ENCODE data around the gene KAT6B. TPM values are rescaled to one million over a fixed set of nuclear protein-coding genes. Genes with fewer than 3 reads are reported as not detected.

Gene KAT6B
- total and polyA plus RNA-seq, 2 of the 8 experiments (the other 6 are each of a cell fraction or from before 2014, with no cell fraction given): 7.3 to 30.8 TPM

GRCh38 chr10:74888962-74889661 lies 62.7 kb downstream of the KAT6B start:
- Histone ChIP-seq H2BK15ac (ENCODE audit: low read length) (no peak overlapping the region), H4K5ac (ENCODE audit: insufficient read length, low read depth, low read length) (no peak overlapping the region), H2BK20ac (ENCODE audit: low read length) (no peak overlapping the region), H3K27ac (ENCODE audit: low read depth, low read length) (no peak overlapping the region), H2AK5ac (ENCODE audit: low read depth, low read length) (no peak overlapping the region), H3K4ac (replicated peaks; ENCODE audit: insufficient read length, low read depth, low read length) (no peak overlapping the region), H2BK120ac (replicated peaks; ENCODE audit: low read depth, low read length) (no peak overlapping the region), H3K23ac (ENCODE audit: insufficient read length) (no peak overlapping the region), H4K8ac (ENCODE audit: extremely low read depth, insufficient read depth, low read length) (no peak overlapping the region), H3K14ac (ENCODE audit: insufficient read length) (no peak overlapping the region), H3K9ac (replicated peaks in 1 of 4; ENCODE audit: extremely low read depth in 1 of 4, low read depth in 3 of 4, low read length in 3 of 4) (no peak overlapping the region), H3K79me2 (ENCODE audit: control insufficient read depth in 1 of 2, insufficient read depth in 2 of 2, low read length in 2 of 2) (peaks cover 0 to 15% of the 10 kb centered on the region in 2 experiments; a peak in 1 of 4 replicates), H3K4me3 (ENCODE audit: extremely low read depth in 1 of 4, insufficient read depth in 2 of 4, low read depth in 3 of 4, low read length in 4 of 4) (no peak overlapping the region), H3K23me2 (ENCODE audit: low read depth, low read length) (no peaks in the 10 kb centered on the region), H3K56ac (replicated peaks; ENCODE audit: insufficient read length, low read depth, low read length) (no peak overlapping the region), H4K20me1 (replicated peaks in 1 of 2; ENCODE audit: control insufficient read depth in 1 of 2, insufficient read depth in 2 of 2, low read length in 2 of 2) (peaks cover 0 to 2% of the 10 kb centered on the region in 2 experiments), H3K36me3 (ENCODE audit: control insufficient read depth in 2 of 4, insufficient read depth in 4 of 4, low read length in 3 of 4) (no peaks in the 10 kb centered on the region), H3K9me3 (ENCODE audit: insufficient read depth in 2 of 2, low read depth in 1 of 2, low read length in 1 of 2) (no peaks in the 10 kb centered on the region), H3K79me1 (ENCODE audit: low read depth, low read length) (no peaks in the 10 kb centered on the region; the same call in 1 of the 2 replicates), H4K91ac (replicated peaks; ENCODE audit: insufficient read length, low read length) (no peak overlapping the region), H3K4me1 (replicated peaks in 1 of 4; ENCODE audit: control insufficient read depth in 3 of 4, insufficient read depth in 4 of 4, low read length in 3 of 4) (no peaks in the 10 kb centered on the region), H2AFZ (ENCODE audit: low read length) (no peak overlapping the region), H3K4me2 (ENCODE audit: insufficient read depth in 1 of 2, low read depth in 2 of 2, low read length in 2 of 2) (no peak overlapping the region), H3K27me3 (replicated peaks in 1 of 4; ENCODE audit: control insufficient read depth in 3 of 4, extremely low read depth in 1 of 4, insufficient read depth in 3 of 4, low read length in 3 of 4) (no peaks in the 10 kb centered on the region), H3K18ac (ENCODE audit: extremely low read depth, low read length) (no peak overlapping the region), H2BK12ac (ENCODE audit: low read depth, low read length) (no peak overlapping the region), H2BK5ac (ENCODE audit: low read depth, low read length) (no peak overlapping the region)
- POLR2A ChIA-PET (ENCODE audit: partially characterized antibody): no interaction called here
- 87% methylated on average over 6 of the region's 6 CpGs; no CpG with 5 or more reads in 1 of the 2 experiments for whole genome bisulfite sequencing, 2 experiments (ENCODE audit: extremely low coverage in 1 of 2, insufficient coverage in 1 of 2, insufficient read length in 1 of 2, insufficient replicate concordance in 2 of 2, low coverage in 1 of 2, low lambda C conversion rate in 2 of 2, missing lambda C conversion rate in 1 of 2)
- FAIRE-seq (no peak), DNase-seq (ENCODE audit: low read depth in 1 of 2, low spot score in 2 of 2) (no peak)
- TF ChIP-seq USF2 (IDR thresholded peaks at IDR 0.05; ENCODE audit: low read length) (no peak), ASH2L (IDR thresholded peaks at IDR 0.05; ENCODE audit: low read length) (no peak), RAD21 (IDR thresholded peaks at IDR 0.05 in 1 of 2, conservative IDR thresholded peaks at IDR 0.05 in 1 of 2; ENCODE audit: low read depth in 2 of 2, low read length in 2 of 2) (peak; percentile 30 to 37; a peak in 3 of 4 replicates), TAF7 (optimal IDR thresholded peaks at IDR 0.05; ENCODE audit: borderline replicate concordance, low read depth, low read length) (no peak), CTCF (IDR thresholded peaks at IDR 0.05; ENCODE audit: control extremely low read depth in 1 of 3, insufficient read depth in 1 of 3, low read depth in 1 of 3, low read length in 3 of 3) (peak in 2 of 3 experiments; percentile 15 to 22; a peak in 2 of 4 replicates), CREB1 (IDR thresholded peaks at IDR 0.05) (no peak), RFX5 (IDR thresholded peaks at IDR 0.05; ENCODE audit: borderline replicate concordance, low read depth, low read length) (no peak), BCL11A (IDR thresholded peaks at IDR 0.05; ENCODE audit: low read depth in 2 of 2, low read length in 2 of 2) (no peak)
- CTCF ChIA-PET (ENCODE audit: partially characterized antibody): interaction anchor here (0.6 to 1.6 kb wide), 6 partner anchors 17 to 740 kb away, joined by 3 to 5 read pairs (median 4); no protein-coding TSS in a partner anchor

Data from H1 (cell line).